Measurements from ENCODE around the gene ERCC6. TPM values are rescaled to one million over a fixed set of nuclear protein-coding genes. Genes with fewer than 3 reads are reported as not detected.

Gene ERCC6
- polyA plus RNA-seq, 1 of the 3 experiments (the other 2 are of a cell fraction) = 4.5 TPM

DNA sequence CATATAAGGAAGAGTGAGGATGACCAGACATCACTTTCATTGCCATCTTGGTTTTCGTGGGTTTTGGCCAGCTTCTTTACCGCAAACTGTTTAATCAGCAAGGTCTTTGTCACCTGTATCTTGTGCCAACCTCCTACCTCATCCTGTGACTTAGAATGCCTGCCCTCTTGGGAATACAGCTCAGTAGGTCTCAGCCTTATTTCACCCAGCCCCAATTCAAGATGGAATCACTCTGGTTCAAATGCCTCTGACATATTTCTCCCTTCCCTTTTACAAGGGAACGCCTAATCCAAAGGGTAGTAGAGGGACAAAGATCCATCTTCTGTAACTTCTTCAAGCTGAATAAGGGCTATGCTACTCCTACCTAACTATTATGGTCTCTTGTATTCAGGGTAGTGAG is 4.7 kb upstream of the ERCC6 start:
- Histone ChIP-seq H4K20me1 (ENCODE audit: insufficient read depth) (no peaks in the 10 kb centered on the region), H3K4me3 (ENCODE audit: low read depth in 2 of 2, low read length in 1 of 2) (no peak overlapping the region), H3F3A (replicated peaks; ENCODE audit: insufficient read depth) (no peaks in the 10 kb centered on the region), H3K36me3 (replicated peaks in 1 of 2; ENCODE audit: control insufficient read depth in 1 of 2, insufficient read depth in 2 of 2, low read length in 1 of 2) (no peaks in the 10 kb centered on the region), H3K9me3 (no peaks in the 10 kb centered on the region), H3K9me2 (no peaks in the 10 kb centered on the region), H3K27me3 (ENCODE audit: insufficient read depth) (no peaks in the 10 kb centered on the region), H3K9ac (no peak overlapping the region), H2AFZ (ENCODE audit: low read depth) (no peak overlapping the region), H3K4me2 (no peak overlapping the region), H3K4me1 (ENCODE audit: control insufficient read depth in 1 of 2, insufficient read depth in 2 of 2, low read depth in 1 of 2, low read length in 1 of 2) (peaks cover 0 to 7% of the 10 kb centered on the region in 2 experiments; a peak in 2 of 4 replicates), H3K27ac (ENCODE audit: low read depth in 2 of 2, low read length in 1 of 2) (no peak overlapping the region), H3K79me2 (ENCODE audit: insufficient read depth) (peaks cover 2% of the 10 kb centered on the region; the same call in 1 of the 2 replicates)
- ChIA-PET POLR2A (no interaction called here), CTCF (no interaction called here)
- 59% methylated on average over 3 of the region's 3 CpGs for whole genome bisulfite sequencing (ENCODE audit: low lambda C conversion rate)
- TF ChIP-seq, protein P1, sequence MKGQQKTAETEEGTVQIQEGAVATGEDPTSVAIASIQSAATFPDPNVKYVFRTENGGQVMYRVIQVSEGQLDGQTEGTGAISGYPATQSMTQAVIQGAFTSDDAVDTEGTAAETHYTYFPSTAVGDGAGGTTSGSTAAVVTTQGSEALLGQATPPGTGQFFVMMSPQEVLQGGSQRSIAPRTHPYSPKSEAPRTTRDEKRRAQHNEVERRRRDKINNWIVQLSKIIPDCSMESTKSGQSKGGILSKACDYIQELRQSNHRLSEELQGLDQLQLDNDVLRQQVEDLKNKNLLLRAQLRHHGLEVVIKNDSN (IDR thresholded peaks at IDR 0.05; ENCODE audit: borderline replicate concordance, low read depth) = no peak
- TF ChIP-seq JUND (IDR thresholded peaks at IDR 0.05) (no peak), FOXJ3 (CRISPR knock-in tag; IDR thresholded peaks at IDR 0.05) (no peak)
- TF ChIP-seq, protein P2, sequence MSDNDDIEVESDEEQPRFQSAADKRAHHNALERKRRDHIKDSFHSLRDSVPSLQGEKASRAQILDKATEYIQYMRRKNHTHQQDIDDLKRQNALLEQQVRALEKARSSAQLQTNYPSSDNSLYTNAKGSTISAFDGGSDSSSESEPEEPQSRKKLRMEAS (IDR thresholded peaks at IDR 0.05; ENCODE audit: low read depth) = no peak
- DNase-seq = no peak

DNA sequence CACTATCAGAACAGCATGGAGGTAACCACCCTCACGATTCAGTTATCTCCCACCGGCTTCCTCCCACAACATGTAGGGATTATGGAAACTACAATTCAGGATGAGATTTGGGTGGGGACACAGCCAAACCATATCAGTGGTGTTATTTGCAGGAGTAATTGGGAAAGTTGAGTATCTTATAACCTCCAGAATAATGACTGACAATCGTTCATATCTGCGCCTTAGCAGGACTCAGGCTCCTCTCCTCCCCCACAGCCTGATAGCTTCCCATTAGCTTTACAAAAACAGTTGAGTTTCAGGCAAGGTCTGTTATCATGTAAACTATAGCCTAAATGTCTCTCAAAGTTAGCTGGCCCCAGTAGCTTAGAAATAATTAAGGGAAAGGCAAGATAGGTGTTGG is 3.4 kb upstream of the ERCC6 start:
- H3K4me1 ChIP-seq (ENCODE audit: control insufficient read depth in 1 of 2, insufficient read depth in 2 of 2, low read depth in 1 of 2, low read length in 1 of 2) = peaks cover 3 to 13% of the 10 kb centered on the region in 2 experiments; a peak in 2 of 4 replicates
- H3F3A ChIP-seq (replicated peaks; ENCODE audit: insufficient read depth) = no peaks in the 10 kb centered on the region
- H3K9me2 ChIP-seq = no peaks in the 10 kb centered on the region
- no peaks in the 10 kb centered on the region for H4K20me1 ChIP-seq (ENCODE audit: insufficient read depth)
- WGBS (ENCODE audit: low lambda C conversion rate) = 97% methylated on average over 4 of the region's 4 CpGs
- DNase-seq = no peak
- H3K27me3 ChIP-seq (ENCODE audit: insufficient read depth) = no peaks in the 10 kb centered on the region
- H3K9me3 ChIP-seq = no peaks in the 10 kb centered on the region
- no peak overlapping the region for H2AFZ ChIP-seq (ENCODE audit: low read depth)
- H3K79me2 ChIP-seq (ENCODE audit: insufficient read depth) = peaks cover 14% of the 10 kb centered on the region
- TF ChIP-seq JUND (IDR thresholded peaks at IDR 0.05) (no peak), RFX5 (IDR thresholded peaks at IDR 0.05; ENCODE audit: low read length) (no peak), YY1 (IDR thresholded peaks at IDR 0.05; ENCODE audit: low read depth) (no peak), RXRA (IDR thresholded peaks at IDR 0.05; ENCODE audit: borderline replicate concordance, low read depth) (no peak), TCF12 (IDR thresholded peaks at IDR 0.05) (no peak), NFIC (IDR thresholded peaks at IDR 0.05; ENCODE audit: borderline replicate concordance) (no peak), RAD21 (IDR thresholded peaks at IDR 0.05; ENCODE audit: low read length) (no peak), MXI1 (IDR thresholded peaks at IDR 0.05; ENCODE audit: low read depth, low read length) (no peak), EP300 (IDR thresholded peaks at IDR 0.05; ENCODE audit: borderline replicate concordance in 1 of 2, low read depth in 1 of 2, low read length in 1 of 2) (no peak), FOXJ3 (CRISPR knock-in tag; IDR thresholded peaks at IDR 0.05) (no peak)
- TF ChIP-seq, protein P3, sequence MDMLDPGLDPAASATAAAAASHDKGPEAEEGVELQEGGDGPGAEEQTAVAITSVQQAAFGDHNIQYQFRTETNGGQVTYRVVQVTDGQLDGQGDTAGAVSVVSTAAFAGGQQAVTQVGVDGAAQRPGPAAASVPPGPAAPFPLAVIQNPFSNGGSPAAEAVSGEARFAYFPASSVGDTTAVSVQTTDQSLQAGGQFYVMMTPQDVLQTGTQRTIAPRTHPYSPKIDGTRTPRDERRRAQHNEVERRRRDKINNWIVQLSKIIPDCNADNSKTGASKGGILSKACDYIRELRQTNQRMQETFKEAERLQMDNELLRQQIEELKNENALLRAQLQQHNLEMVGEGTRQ (IDR thresholded peaks at IDR 0.05; ENCODE audit: borderline replicate concordance, low read depth, low read length) = no peak
- TF ChIP-seq, protein P4, sequence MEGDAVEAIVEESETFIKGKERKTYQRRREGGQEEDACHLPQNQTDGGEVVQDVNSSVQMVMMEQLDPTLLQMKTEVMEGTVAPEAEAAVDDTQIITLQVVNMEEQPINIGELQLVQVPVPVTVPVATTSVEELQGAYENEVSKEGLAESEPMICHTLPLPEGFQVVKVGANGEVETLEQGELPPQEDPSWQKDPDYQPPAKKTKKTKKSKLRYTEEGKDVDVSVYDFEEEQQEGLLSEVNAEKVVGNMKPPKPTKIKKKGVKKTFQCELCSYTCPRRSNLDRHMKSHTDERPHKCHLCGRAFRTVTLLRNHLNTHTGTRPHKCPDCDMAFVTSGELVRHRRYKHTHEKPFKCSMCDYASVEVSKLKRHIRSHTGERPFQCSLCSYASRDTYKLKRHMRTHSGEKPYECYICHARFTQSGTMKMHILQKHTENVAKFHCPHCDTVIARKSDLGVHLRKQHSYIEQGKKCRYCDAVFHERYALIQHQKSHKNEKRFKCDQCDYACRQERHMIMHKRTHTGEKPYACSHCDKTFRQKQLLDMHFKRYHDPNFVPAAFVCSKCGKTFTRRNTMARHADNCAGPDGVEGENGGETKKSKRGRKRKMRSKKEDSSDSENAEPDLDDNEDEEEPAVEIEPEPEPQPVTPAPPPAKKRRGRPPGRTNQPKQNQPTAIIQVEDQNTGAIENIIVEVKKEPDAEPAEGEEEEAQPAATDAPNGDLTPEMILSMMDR (IDR thresholded peaks at IDR 0.05) = no peak
- TF ChIP-seq, protein P5, sequence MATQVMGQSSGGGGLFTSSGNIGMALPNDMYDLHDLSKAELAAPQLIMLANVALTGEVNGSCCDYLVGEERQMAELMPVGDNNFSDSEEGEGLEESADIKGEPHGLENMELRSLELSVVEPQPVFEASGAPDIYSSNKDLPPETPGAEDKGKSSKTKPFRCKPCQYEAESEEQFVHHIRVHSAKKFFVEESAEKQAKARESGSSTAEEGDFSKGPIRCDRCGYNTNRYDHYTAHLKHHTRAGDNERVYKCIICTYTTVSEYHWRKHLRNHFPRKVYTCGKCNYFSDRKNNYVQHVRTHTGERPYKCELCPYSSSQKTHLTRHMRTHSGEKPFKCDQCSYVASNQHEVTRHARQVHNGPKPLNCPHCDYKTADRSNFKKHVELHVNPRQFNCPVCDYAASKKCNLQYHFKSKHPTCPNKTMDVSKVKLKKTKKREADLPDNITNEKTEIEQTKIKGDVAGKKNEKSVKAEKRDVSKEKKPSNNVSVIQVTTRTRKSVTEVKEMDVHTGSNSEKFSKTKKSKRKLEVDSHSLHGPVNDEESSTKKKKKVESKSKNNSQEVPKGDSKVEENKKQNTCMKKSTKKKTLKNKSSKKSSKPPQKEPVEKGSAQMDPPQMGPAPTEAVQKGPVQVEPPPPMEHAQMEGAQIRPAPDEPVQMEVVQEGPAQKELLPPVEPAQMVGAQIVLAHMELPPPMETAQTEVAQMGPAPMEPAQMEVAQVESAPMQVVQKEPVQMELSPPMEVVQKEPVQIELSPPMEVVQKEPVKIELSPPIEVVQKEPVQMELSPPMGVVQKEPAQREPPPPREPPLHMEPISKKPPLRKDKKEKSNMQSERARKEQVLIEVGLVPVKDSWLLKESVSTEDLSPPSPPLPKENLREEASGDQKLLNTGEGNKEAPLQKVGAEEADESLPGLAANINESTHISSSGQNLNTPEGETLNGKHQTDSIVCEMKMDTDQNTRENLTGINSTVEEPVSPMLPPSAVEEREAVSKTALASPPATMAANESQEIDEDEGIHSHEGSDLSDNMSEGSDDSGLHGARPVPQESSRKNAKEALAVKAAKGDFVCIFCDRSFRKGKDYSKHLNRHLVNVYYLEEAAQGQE (IDR thresholded peaks at IDR 0.05; ENCODE audit: low read depth, low read length) = no peak
- TF ChIP-seq, protein P1 (IDR thresholded peaks at IDR 0.05; ENCODE audit: borderline replicate concordance, low read depth) = no peak
- no peak overlapping the region for H3K4me3 ChIP-seq (ENCODE audit: low read depth in 2 of 2, low read length in 1 of 2)
- H3K27ac ChIP-seq (ENCODE audit: low read depth in 2 of 2, low read length in 1 of 2) = no peak overlapping the region
- ChIA-PET CTCF (interaction anchor here (1.5 kb wide), 1 partner anchor 132 kb away, joined by 3 read pairs; no protein-coding TSS in a partner anchor), POLR2A (no interaction called here)
- no peaks in the 10 kb centered on the region for H3K36me3 ChIP-seq (replicated peaks in 1 of 2; ENCODE audit: control insufficient read depth in 1 of 2, insufficient read depth in 2 of 2, low read length in 1 of 2)
- H3K4me2 ChIP-seq = no peak overlapping the region
- no peak overlapping the region for H3K9ac ChIP-seq

All from SK-N-SH (cell line).